T-helper 1 cell treated with Interleukin-12 subunit alpha and Interleukin-12 subunit beta and Interleukin-4 antibody, amounts not matched to agents 30 ng/mL and 1 ng/mL, for 36 hours (primary cell): Measurements from ENCODE around the gene UGDH. TPM values are rescaled to one million over a fixed set of nuclear protein-coding genes. Genes with fewer than 3 reads are reported as not detected.
"Not testable (repeated sequence)": the region's sequence is repeated elsewhere in the genome, so short reads cannot be mapped to it uniquely, and the experiment has no call there.

Source experiments
- intact Hi-C: fragments of 100-400 bp; cut with micrococcal nuclease; formaldehyde crosslinking; loops from one replicate; pipeline ENCODE4 v1.15.1; 2024
- total RNA-seq: library from RNA; stranded (reverse); gene quantifications from 2 replicates; pipeline ENCODE4 v1.2.3, GENCODE V29; 2022

The UGDH gene
- 21.9 and 27.3 TPM in 2 replicates for total RNA-seq

- intact Hi-C loops: loop anchor here (1.0 to 10.0 kb wide), 17 partner anchors 69 to 1635 kb away; partner anchors contain the start of genes RFC1, RHOH, RPL9 and SMIM14
Observed at GRCh38 chr4:39527296-39528060, at the start of gene UGDH. TSS of gene UGDH (minus strand) at chr4:39527439. CDS start at chr4:39521512, 5,927 bp downstream.

- intact Hi-C loops: loop anchor here (10.0 kb wide), 1 partner anchor 520 kb away; no protein-coding TSS in a partner anchor
Observed at GRCh38 chr4:39574946-39575345, 47.7 kb upstream of the UGDH start.

- intact Hi-C loops: loop anchor here (10.0 kb wide), 1 partner anchor 523 kb away; no protein-coding TSS in a partner anchor
Observed at GRCh38 chr4:39571504-39571903, 44.3 kb upstream of the UGDH start.

- intact Hi-C loops: loop anchor here (10.0 kb wide), 1 partner anchor 524 kb away; no protein-coding TSS in a partner anchor
Observed at GRCh38 chr4:39571054-39571453, 43.8 kb upstream of the UGDH start.

GRCh38 chr4:39569209-39569608 is 42.0 kb upstream of the UGDH start:
- intact Hi-C loops: no loop called here

GRCh38 chr4:39568805-39569204 is 41.6 kb upstream of the UGDH start:
- intact Hi-C loops: no loop called here

GRCh38 chr4:39565878-39566600 is 38.8 kb upstream of the UGDH start:
- intact Hi-C loops: no loop called here

GRCh38 chr4:39563346-39563847 is 36.2 kb upstream of the UGDH start:
- intact Hi-C loops: no loop called here

- intact Hi-C loops: no loop called here
Observed at GRCh38 chr4:39562792-39563191, 35.6 kb upstream of the UGDH start.

GRCh38 chr4:39559626-39560025 is 32.4 kb upstream of the UGDH start:
- intact Hi-C loops: no loop called here

- intact Hi-C loops: no loop called here
Observed at GRCh38 chr4:39555472-39555871, 28.2 kb upstream of the UGDH start.

GRCh38 chr4:39548425-39549067 is 21.3 kb upstream of the UGDH start:
- intact Hi-C loops: no loop called here

GRCh38 chr4:39544580-39545315 is 17.5 kb upstream of the UGDH start:
- intact Hi-C loops: no loop called here

- intact Hi-C loops: not testable (repeated sequence)
Observed at GRCh38 chr4:39544080-39544479, 16.8 kb upstream of the UGDH start.

GRCh38 chr4:39543034-39543433 is 15.8 kb upstream of the UGDH start:
- intact Hi-C loops: no loop called here

GRCh38 chr4:39542611-39543012 is 15.4 kb upstream of the UGDH start:
- intact Hi-C loops: no loop called here

GRCh38 chr4:39541987-39542610 is 14.9 kb upstream of the UGDH start:
- intact Hi-C loops: no loop called here

GRCh38 chr4:39539089-39539611 is 11.9 kb upstream of the UGDH start:
- intact Hi-C loops: no loop called here

GRCh38 chr4:39533541-39533940 is 6.3 kb upstream of the UGDH start:
- intact Hi-C loops: no loop called here

- intact Hi-C loops: not testable (repeated sequence)
Observed at GRCh38 chr4:39532237-39532636, 5.0 kb upstream of the UGDH start.
